Measurements from ENCODE around the gene STAP2.
"Not testable (repeated sequence)": the region's sequence is repeated elsewhere in the genome, so short reads cannot be mapped to it uniquely, and the experiment has no call there.

Gene STAP2

DNA sequence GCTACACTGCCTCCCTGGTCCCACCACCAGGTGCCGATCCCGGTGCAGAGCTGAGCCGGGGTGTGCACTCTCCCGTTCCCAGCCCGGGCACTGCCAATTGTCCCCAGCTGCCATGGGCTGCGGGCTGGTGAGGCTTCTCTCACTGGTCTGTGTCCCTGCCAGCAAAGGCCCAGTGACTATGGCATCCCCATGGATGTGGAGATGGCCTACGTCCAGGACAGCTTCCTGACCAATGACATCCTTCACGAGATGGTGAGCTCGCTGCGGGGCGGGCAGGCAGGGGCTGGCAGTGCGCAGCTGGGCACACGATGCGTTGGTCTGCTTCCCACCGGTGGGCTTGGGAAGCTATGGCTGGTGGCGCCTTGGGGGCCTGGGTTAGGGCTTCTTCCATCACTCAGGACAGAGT lies 19.3 kb upstream of the STAP2 start:
- no peak for DNase-seq (ENCODE audit: low read depth in 2 of 2)

DNA sequence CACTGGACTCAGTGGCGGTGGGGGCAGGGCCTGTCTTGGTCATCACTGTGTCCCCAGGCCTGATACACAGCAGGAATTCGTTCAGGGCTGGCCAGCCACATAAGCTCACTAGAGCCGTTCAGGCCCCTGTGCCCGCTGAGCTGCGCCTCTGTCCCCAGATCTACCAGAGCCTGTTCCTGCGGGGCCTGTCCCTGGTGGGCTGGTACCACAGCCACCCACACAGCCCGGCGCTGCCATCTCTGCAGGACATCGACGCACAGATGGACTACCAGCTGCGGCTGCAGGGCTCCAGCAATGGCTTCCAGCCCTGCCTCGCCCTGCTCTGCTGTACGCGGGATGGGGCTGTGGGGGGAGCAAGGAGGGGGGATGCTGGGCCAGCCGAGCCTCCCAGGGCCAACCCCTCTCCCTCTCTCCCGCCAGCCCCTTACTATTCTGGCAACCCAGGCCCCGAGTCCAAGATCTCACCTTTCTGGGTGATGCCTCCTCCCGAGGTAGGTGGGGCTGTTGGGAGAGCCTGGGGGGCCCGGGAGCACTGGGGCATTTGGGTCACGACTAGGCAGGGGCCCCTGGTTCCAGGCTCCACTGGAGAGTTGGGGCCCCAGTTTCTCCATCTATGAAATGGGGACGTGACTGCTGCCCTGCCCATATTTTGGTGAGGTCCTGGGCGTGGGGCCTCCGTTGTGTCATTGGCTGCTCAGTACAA lies 18.6 kb upstream of the STAP2 start:
- no peak for DNase-seq (ENCODE audit: low read depth in 2 of 2)

DNA sequence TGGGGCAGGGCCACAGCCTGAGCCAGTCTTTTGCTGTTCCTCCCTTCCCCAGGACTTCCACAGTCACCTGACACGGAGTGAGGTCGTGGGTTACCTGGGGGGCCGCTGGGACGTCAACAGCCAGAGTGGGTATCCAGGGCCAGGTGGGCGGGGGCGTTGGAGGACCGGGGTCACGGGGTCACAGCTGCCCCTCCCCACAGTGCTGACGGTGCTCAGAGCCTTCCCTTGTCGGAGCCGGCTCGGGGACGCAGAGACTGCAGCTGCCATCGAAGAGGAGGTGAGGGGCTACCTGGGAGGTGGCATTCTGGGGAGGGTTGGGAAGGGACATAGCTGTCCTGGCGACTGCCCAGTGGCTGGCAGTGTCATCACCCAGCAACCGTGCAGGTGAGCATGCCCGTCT lies 16.3 kb upstream of the STAP2 start:
- no peak for DNase-seq (ENCODE audit: low read depth in 2 of 2)

DNA sequence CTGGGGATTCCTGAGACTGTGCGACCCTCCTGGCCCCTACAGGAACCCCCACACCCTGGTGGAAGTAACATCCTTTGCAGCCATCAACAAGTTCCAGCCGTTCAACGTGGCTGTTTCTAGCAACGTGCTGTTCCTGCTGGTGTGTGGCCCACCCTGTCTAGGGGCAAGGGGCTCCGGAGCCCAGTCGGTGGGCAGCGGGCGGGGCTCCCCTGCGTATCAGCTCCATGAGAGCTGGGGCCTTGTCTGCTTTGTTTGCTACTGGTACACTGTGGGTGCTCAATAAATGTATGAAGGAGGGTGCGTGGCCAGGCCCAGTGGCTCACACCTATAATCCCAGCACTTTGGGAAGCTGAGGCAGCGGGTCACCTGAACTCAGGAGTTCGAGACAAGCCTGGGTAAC lies 15.7 kb upstream of the STAP2 start:
- DNase-seq (ENCODE audit: low read depth in 2 of 2) = no peak

DNA sequence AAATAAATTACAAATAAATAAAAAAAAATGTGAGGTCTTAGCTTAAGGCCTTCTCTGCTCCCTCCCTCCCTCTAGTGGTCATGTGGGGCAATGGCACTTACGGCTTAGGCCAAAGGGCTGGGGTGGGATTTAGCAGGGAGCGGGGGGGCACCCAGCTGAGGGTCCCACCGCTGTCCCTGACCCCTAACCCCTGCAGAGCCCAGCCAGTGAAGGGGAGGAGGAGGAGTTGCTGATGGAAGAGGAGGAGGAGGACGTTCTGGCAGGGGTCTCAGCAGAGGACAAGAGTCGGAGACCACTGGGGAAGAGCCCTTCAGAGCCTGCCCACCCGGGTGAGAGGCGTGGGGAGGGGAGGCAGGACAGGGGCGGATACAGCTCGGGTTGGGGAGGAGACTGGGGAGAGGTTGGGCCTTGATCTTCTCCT lies 14.1 kb upstream of the STAP2 start:
- peak; percentile 16 to 27 for DNase-seq (ENCODE audit: low read depth in 2 of 2)

DNA sequence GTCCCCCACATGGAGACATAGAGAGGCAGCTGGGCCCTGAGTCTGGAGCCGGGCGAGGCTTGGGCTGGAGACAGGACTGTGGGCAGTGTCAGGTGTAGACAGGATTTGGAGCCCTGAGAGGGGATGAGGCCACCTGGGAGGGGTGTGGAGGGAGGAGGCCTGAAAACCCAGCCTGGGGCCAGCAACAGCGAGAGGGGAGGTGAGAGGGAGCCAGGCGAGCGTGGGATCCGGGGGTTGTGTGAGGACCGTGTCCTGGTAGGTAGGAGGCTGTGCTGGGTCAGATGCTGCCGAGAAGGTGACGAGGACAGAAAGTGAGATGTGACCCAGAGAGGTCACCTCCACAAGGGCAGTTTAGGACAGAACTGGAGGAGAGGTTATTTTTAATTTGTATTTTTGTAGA lies 12.1 kb upstream of the STAP2 start:
- DNase-seq (ENCODE audit: low read depth in 2 of 2) = no peak

DNA sequence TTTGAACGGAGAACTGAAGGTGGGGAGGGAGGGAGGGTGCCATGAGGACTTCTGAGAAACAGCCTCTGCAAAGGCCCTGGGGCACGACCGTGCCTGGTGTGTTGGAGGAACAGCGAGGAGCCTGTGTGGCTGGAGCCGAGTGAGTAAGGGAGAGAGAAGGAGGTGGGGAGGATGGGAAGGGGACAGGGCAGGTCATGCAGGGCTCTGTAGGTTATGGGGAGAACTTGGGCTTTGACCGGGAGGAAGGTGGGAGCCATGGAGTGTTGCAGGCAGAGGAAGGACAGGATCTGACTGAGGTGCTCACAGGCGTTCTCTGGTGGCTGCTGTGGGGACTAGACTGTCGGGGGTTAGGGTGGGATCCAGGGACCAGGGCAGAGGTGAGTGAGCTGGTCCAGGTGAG lies 11.5 kb upstream of the STAP2 start:
- no peak for DNase-seq (ENCODE audit: low read depth in 2 of 2)

DNA sequence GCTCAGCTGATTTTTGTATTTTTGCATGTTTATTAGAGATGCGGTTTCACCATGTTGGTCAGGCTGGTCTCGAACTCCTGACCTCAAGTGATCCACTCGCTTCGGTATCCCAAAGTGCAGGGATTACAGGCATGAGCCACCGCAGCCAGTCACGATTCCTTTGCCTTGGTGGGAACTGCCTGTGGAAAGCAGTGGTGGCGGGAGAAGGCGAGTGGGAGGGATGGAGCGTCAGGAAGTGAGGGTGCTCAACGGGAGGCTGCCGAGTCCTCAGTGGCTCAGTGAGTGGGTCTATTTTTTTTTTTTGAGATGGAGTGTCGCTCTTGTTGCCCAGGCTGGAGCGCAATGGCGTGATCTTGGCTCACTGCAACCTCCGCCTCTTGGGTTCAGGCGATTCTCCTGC lies 10.6 kb upstream of the STAP2 start:
- DNase-seq (ENCODE audit: low read depth in 2 of 2) = not testable (repeated sequence)

DNA sequence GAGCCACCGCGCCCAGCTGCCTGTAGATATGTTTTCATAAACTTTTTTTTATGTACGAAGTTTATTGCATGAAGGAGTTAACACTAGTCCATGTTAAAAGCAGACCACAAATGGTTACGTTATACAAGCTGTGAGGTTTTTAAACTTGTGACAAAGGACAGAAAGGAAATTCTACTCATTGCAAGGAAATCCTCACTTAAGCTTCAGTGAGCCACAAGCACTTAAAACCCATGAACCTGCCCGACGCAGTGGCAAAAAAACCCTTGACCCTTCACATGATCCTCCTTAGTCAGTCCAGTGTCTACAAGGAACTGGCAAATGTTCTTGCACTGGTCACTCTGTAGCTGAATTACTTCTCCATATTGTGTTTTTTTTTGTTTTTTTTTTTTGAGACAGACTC lies 8.9 kb upstream of the STAP2 start:
- no peak for DNase-seq (ENCODE audit: low read depth in 2 of 2)

DNA sequence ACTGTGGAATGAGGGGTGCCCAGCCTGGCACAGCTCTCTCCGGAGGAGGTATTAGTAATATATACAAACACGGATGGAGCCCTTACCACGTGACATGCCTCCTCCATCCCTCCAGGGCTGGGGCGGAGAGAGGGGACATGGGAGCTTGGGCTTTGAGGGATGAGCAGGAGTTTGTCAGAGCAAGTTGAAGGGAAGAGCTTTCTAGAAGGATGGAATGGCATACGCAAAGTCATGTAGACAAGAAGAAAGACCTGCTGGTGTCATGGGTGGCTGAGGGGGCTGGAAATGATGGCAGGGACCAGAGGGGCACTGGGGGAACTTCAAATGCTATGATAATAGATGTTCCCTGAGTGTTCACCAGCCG lies 7.4 kb upstream of the STAP2 start:
- DNase-seq (ENCODE audit: low read depth in 2 of 2) = no peak

DNA sequence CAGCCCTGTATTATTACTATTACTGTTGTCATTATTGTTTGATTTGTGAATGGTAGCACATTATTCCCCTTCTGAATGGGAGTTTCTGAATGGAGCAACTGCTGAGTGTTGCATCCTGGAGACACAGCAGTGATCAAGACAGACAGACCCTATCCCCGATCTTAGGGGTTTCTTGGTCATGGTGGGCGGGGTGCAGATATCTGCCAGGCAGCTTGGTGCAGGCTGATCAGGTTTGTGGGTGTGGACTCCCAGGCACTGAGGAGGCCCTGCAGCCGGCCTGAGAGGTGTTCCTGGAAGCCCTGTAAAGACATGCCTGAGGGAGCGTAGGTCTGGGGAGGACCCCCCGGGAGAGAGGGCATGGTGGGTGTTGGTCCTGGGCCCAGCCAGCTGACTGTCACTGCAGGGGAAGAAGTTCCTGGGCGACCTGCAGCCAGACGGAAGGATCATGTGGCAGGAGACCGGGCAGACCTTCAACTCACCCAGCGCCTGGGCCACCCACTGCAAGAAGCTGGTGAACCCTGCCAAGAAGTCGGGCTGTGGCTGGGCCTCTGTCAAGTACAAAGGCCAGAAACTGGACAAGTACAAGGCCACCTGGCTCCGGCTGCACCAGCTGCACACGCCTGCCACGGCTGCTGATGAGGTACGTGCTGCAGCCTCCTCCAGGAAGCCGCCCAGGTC lies 6.9 kb upstream of the STAP2 start:
- DNase-seq (ENCODE audit: low read depth in 2 of 2) = no peak

DNA sequence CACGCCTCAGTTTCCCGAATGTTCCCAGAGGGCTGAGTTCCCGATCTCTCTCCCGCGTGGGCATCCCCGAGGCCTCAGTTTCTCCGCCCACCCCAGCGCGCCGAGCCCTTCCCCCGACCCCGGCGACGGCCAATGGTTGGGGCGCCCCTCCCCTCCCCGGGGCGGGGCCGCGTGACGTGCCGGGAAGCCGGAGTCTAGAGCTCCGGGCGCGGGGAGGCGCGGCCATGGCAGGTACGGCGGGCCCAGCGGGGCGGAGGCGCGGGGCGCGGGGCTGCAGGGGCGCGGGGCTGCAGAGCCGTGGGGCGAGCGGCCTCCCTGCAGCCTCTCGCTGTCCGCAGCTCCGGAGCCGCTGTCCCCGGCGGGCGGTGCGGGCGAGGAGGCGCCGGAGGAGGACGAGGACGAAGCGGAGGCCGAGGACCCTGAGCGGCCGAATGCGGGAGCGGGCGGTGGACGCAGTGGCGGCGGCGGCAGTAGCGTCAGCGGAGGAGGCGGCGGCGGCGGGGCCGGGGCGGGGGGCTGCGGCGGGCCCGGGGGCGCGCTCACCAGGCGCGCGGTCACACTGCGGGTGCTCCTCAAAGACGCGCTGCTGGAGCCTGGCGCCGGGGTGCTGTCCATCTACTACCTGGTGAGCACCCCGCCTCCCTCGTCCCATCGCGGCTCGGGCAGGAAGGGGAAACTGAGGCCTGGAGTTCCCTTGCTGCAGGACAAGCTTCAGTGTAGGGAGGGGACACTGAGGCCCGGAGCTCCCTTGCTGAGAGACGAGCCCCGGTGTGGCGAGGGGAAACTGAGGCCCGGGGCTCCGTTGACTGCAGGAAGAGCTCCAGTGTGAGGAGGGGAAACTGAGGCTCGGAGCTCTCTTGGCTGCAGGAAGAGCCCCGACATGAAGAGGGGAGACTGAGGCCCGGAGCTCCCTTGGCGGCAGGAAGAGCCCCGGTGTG lies 5.0 kb upstream of the STAP2 start, which contains the start of gene MPND:
TSS of gene MPND (plus strand) at position 193 of the 938 bp plus-strand sequence. CDS start at position 225, 32 bp downstream.
- peak; percentile 75 to 86 for DNase-seq (ENCODE audit: low read depth in 2 of 2)

DNA sequence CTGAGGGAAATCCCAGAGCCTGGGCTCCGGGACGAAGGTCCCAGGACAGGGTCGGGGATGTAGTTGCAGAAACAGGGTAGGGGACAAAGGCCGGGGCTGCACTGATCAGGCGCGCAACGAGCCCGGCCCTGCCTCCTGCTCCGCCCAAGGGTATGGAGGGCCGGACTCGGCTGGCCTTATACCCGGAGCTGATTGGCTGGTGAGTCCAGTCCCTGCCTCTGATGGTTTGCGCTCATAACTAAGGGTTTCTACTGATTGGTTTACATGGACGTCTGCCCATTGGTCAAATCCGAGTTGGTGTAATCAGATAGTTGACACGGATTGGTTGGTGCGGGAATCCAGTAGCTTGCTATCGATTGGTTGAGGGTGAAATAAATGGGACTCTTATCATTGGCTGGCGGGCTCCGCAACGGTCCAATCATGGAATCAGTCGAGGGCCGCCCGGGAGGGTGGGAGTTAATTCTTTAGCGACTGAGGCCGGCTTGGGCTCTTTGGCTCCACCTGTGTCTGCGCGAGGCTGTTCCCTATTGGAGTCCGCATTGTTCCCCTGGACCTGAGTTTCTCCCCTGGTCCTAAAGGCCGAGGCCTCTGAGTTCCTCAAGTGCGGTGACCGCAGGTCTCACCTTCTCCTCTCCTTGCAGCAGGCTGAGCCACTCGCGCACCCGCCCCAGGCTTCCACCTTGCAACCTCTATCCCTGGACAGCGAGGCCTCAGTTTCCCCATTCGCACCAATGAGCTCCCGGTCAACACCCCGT lies 4.2 kb upstream of the STAP2 start:
- DNase-seq (ENCODE audit: low read depth in 2 of 2) = peak; percentile 72 to 74

DNA sequence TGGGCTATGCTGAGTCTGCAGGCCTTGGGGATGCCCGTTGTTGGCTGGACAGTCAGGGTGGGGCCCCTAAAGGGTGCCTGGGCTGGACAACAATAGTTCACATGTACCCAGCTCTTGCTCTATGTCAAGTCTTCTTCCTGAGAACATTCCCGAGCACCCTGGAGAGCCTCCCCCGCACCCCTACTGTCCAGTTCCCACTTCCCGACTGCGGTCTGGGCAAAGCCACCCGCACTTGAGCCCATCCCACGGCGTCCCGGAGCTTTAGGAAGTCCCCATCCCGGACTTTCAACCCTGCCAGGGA lies 3.6 kb upstream of the STAP2 start:
- no peak for DNase-seq (ENCODE audit: low read depth in 2 of 2)

DNA sequence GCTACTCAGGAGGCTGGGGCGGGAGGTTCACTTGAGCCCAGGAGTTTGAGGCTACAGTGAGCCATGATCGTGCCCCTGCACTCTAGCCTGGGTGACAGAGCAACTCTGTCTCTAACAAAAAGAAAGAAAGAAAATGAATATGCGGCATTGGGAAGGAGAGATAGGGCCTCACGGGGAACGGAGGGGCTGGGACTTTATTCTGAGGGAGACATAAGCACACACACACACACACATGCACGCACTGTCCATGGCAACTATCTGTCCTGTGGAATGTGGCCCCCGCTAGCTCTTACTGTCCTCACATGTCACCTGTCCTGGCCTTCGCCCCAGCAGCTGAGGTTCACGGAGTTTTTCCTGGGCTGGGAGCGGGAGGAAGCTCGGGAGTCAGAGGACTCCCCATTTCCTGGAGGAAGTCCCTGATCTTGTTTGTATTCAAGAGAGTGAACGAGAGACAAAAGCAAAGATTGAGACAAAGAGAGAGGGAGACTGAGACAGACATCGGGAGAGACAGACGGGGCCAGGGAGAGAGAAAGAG lies 654 bp downstream of the STAP2 start:
- DNase-seq (ENCODE audit: low read depth in 2 of 2) = no peak

DNA sequence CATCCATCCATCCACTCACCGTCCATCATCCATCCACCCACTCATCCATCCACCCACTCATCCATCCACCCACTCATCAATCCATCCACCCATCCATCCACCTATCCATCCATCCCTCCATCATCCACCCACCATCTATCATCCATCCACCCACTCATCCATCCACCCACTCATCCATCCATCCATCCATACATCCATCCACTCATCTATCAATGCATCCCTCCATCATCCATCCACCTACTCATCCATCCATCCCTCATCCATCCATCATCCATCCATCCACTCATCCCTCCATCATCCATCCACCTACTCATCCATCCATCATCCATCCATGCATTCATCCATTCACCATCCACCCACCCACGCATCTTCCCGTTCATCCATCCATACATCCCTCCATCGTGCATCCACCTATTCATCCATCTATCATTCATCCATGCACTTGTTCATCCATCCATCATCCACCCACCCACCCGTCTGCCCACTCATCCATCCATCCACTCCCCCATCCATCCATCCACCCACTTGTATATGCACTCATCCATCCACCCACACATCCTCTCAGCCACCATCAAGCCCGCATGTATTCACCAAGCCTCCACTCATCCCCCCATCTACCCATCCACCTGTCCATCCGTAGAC lies 3.6 kb downstream of the STAP2 start:
- DNase-seq (ENCODE audit: low read depth in 2 of 2) = no peak

DNA sequence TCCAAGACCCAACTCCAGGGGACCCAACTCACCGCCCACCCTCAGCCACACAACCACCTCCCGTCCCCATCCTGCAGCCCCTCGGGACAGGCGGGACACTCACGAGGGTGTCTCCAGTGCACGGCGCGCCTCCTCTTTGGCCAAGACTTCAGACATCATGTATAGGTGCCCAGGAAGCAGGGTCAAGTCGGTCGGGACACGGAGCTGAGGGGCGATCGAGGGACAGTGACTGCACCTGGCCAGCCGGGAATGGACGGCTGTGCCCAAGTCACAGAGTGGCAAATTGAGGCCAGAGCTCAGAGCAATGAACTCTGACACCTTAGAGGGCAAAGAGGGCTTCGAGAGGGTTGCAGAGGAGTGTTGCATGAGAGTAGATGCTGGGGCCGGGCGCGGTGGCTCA lies 8.8 kb downstream of the STAP2 start:
- DNase-seq (ENCODE audit: low read depth in 2 of 2) = no peak

DNA sequence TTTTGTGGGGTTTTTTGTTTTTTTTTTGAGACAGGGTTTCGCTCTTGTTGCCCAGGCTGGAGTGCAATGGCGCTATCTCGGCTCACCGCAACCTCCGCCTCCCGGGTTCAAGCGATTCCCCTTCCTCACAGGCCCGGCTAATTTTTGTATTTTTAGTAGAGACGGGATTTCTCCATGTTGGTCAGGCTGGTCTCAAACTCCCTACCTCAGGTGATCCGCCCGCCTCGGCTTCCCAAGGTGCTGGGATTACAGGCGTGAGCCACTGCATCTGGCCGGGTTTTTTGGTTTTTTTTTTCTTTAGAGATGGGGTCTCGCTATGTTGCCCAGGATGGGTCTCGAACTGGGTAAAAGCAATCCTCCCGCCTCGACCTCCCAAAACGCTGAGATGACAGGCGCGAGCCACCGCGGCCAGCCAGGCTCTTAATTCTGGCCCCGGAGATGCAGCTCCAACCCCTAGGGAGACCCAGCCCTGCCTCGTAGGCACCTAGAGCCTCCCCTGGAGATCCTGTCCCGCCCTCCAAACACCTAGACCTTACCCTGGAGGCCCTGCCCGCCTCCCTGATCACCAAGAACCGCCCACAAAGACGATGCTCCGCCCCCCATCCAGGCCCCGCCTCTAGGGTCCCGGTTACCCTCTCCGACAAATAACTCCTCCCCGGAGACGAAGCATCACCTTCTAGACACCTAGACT lies 9.5 kb downstream of the STAP2 start:
- not testable (repeated sequence) for DNase-seq (ENCODE audit: low read depth in 2 of 2)

DNA sequence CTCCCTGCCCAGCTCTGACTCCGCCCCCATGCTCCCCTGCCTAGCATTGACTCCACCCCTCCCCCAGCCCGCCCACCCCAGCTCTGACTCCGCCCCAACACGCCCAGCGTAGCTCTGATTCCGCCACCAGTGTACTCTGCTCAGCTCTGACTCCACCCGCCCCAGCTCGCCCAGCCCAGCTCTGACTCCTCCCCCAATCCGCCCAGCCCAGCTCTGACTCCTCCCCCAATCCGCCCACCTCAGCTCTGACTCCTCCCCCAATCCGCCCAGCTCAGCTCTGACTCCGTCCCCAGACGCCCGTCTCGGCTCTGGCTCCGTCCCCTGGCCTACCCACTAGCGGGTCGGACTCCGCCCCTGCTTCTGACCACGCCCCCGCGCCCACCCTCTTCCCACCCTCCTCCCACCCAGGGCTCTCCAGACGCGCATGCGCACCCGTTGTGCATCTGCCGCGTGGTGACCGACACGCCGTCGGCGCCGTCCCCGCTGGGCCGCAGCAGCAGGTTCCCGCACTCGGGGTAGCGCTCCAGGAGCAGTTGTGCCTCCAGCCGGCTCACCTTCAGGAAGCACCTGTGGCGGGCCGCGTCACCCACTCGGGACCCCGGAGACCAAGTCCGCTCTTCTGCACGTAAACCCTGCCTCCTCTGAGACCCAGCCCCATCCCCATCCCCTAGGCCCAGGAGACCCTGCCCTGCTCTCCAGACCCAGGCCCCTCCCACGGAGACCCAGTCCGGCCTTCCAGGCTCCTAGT lies 10.2 kb downstream of the STAP2 start:
- DNase-seq (ENCODE audit: low read depth in 2 of 2) = peak; percentile 88 to 98

DNA sequence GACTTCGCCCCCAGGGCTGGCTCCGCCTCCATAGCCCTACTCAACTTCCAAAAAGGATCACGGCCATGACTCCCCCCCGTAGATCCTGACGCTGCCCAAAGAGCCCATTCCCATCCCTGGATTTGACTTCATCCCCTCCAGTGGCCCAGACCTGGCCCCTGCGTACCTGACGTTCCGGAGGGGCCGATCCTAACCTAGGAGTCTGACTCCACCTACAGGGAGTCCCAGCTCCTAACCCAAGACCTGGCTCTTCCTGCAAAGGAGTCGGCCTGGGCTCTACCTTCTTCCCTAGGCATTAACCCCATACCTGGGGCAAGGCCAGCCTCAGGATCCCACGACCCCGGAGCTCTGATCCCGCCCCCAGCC lies 10.8 kb downstream of the STAP2 start:
- DNase-seq (ENCODE audit: low read depth in 2 of 2) = no peak

Measured in stimulated activated CD8-positive, alpha-beta memory T cell treated with anti-CD3 and anti-CD28 coated beads, Interleukin-7, amount 100 ng/mL, for 1 hour (primary cell).